GM12878 (cell line): ENCODE results near the gene CEP250. TPM values are rescaled to one million over a fixed set of nuclear protein-coding genes. Genes with fewer than 3 reads are reported as not detected.

Experiments used
- ATF2 ChIP-seq: IDR thresholded peaks from 2 replicates; pipeline ENCODE4 v1.6.1; 2012; ENCODE audit warnings: low read length, inconsistent platforms
- BCL11A ChIP-seq: IDR thresholded peaks from 2 replicates; pipeline ENCODE4 v1.6.1; 2011; ENCODE audit warnings: low read depth, low read length
- CHD1 ChIP-seq: IDR thresholded peaks from 2 replicates; pipeline ENCODE4 v1.6.1; 2012; ENCODE audit warnings: low read depth, low read length, improper control_type of control experiment
- CHD2 ChIP-seq: IDR thresholded peaks from 2 replicates; pipeline ENCODE4 v1.6.1; 2011; ENCODE audit warnings: low read depth, low read length, improper control_type of control experiment, borderline replicate concordance
- EZH2 ChIP-seq: IDR thresholded peaks from 2 replicates; pipeline ENCODE4 v1.6.1; 2012; ENCODE audit warnings: low read depth, mild to moderate bottlenecking, control low read depth, inconsistent platforms, low read length, borderline replicate concordance; ENCODE audit not compliant: control insufficient read depth
- FOS ChIP-seq: IDR thresholded peaks from 3 replicates; pipeline ENCODE4 v1.6.1; 2011; ENCODE audit warnings: borderline replicate concordance; ENCODE audit not compliant: insufficient read length; ENCODE audit errors: extremely low read depth
- GABPA ChIP-seq: IDR thresholded peaks from 2 replicates; pipeline ENCODE4 v1.6.1; 2014; ENCODE audit warnings: antibody characterized with exemption, low read depth, mild to moderate bottlenecking, inconsistent platforms
- HDGF ChIP-seq: fragments of 450-650 bp; IDR thresholded peaks from 2 replicates; pipeline ENCODE4 v1.6.1; 2016; ENCODE audit warnings: antibody characterized with exemption
- IKZF2 ChIP-seq, 2 experiments: fragments of 450-650 bp; IDR thresholded peaks; 2 replicates each; pipeline ENCODE4 v1.6.1; 2017; ENCODE audit warnings: mild to moderate bottlenecking in 2 of 2, moderate library complexity in 2 of 2
- IRF4 ChIP-seq: IDR thresholded peaks from 2 replicates; pipeline ENCODE4 v1.6.1; 2011; ENCODE audit warnings: low read depth, low read length
- JUNB ChIP-seq: IDR thresholded peaks from 2 replicates; pipeline ENCODE4 v1.6.1; 2016; ENCODE audit warnings: antibody characterized with exemption, mild to moderate bottlenecking
- KAT2A ChIP-seq: conservative IDR thresholded peaks from 2 replicates; pipeline ENCODE4 v1.6.1; 2011; ENCODE audit warnings: low read depth, low read length; ENCODE audit not compliant: control insufficient read depth
- KLF5 ChIP-seq: fragments of 450-650 bp; IDR thresholded peaks from 2 replicates; pipeline ENCODE4 v1.6.1; 2014; ENCODE audit warnings: mild to moderate bottlenecking; ENCODE audit not compliant: partially characterized antibody
- MTA2 ChIP-seq: fragments of 450-650 bp; IDR thresholded peaks from 2 replicates; pipeline ENCODE4 v1.6.1; 2016; ENCODE audit warnings: low read depth, mild to moderate bottlenecking, moderate library complexity
- NFYA ChIP-seq: IDR thresholded peaks from 2 replicates; pipeline ENCODE4 v1.6.1; 2011; ENCODE audit warnings: low read depth, mild to moderate bottlenecking, low read length, improper control_type of control experiment, borderline replicate concordance
- PML ChIP-seq: IDR thresholded peaks from 2 replicates; pipeline ENCODE4 v1.6.1; 2012; ENCODE audit warnings: low read length, inconsistent platforms
- POLR2AphosphoS2 ChIP-seq: IDR thresholded peaks from 2 replicates; pipeline ENCODE4 v1.6.1; 2011; ENCODE audit warnings: low read depth, mild to moderate bottlenecking, low read length, improper control_type of control experiment, moderate library complexity
- POLR2AphosphoS5 ChIP-seq: IDR thresholded peaks from 2 replicates; pipeline ENCODE4 v1.6.1; 2011; ENCODE audit warnings: mild to moderate bottlenecking, low read length, inconsistent platforms
- RELA ChIP-seq: fragments of 450-650 bp; IDR thresholded peaks from 2 replicates; pipeline ENCODE4 v1.8.0; 2014; ENCODE audit warnings: borderline replicate concordance; ENCODE audit not compliant: partially characterized antibody
- SMAD5 ChIP-seq: IDR thresholded peaks from 2 replicates; pipeline ENCODE4 v1.6.1; 2016; ENCODE audit warnings: antibody characterized with exemption, low read depth
- SMC3 ChIP-seq: IDR thresholded peaks from 2 replicates; pipeline ENCODE4 v1.6.1; 2011; ENCODE audit warnings: low read length, improper control_type of control experiment, borderline replicate concordance
- SREBF1 ChIP-seq: IDR thresholded peaks from 2 replicates; pipeline ENCODE4 v1.6.1; 2012; ENCODE audit warnings: mild to moderate bottlenecking, low read length
- SRF ChIP-seq, 2 experiments: IDR thresholded peaks; 2 replicates each; pipeline ENCODE4 v1.6.1; 2011; ENCODE audit warnings: low read depth in 2 of 2, low read length in 2 of 2, mild to moderate bottlenecking in 1 of 2, moderate library complexity in 1 of 2
- STAT1 ChIP-seq: fragments of 450-650 bp; conservative IDR thresholded peaks from 2 replicates; pipeline ENCODE4 v1.6.1; 2014; ENCODE audit warnings: antibody characterized with exemption, mild to moderate bottlenecking
- TCF12 ChIP-seq: IDR thresholded peaks from 2 replicates; pipeline ENCODE4 v1.6.1; 2011; ENCODE audit warnings: low read depth, mild to moderate bottlenecking, low read length
- TCF7 ChIP-seq: IDR thresholded peaks from 2 replicates; pipeline ENCODE4 v1.6.1; 2014; ENCODE audit warnings: antibody characterized with exemption, borderline replicate concordance
- ZNF384 ChIP-seq: IDR thresholded peaks from 2 replicates; pipeline ENCODE4 v1.6.1; 2012; ENCODE audit warnings: low read depth, mild to moderate bottlenecking, low read length, improper control_type of control experiment, borderline replicate concordance
- ZSCAN29 ChIP-seq: fragments of 450-650 bp; IDR thresholded peaks from 2 replicates; pipeline ENCODE4 v1.6.1; 2017; ENCODE audit warnings: mild to moderate bottlenecking, moderate library complexity
- polyA plus RNA-seq, 11 experiments: library from polyadenylated mRNA; depleted of rRNA in 4 of 11; unstranded in 6 of 11; stranded (reverse) in 5 of 11; fragments of >200 nt; fragmentation: Nextera tagmentation in 4 of 11; fragmentation: Illumina TruSeq in 1 of 11; extraction: Ambion mirVana in 4 of 11; extraction: Trizol in 1 of 11; gene quantifications; 1 replicate in 1 of 11; 2 replicates in 10 of 11; pipeline versions ENCODE4 v1.2.1 to v1.2.3, GENCODE V29; 2011 to 2016; ENCODE audit warnings: inconsistent platforms in 2 of 11, missing spikeins in 2 of 11, low read depth in 1 of 11
- total RNA-seq, 4 experiments: library from RNA; depleted of rRNA in 3 of 4; stranded (reverse); fragments of >200 nt in 3 of 4; fragmentation: Illumina TruSeq in 1 of 4; extraction: Trizol in 1 of 4; gene quantifications; 2 replicates each; pipeline versions ENCODE4 v1.2.1 to v1.2.3, GENCODE V29; 2013 to 2021
- TF ChIP-seq, protein P1 (sequence below): IDR thresholded peaks from 2 replicates; pipeline ENCODE4 v1.6.1; 2011; ENCODE audit warnings: borderline replicate concordance, low read depth, mild to moderate bottlenecking, moderate library complexity, mixed read lengths, low read length; ENCODE audit not compliant: insufficient read depth; ENCODE audit errors: extremely low read length
- TF ChIP-seq, protein P2 (sequence below): IDR thresholded peaks from 2 replicates; pipeline ENCODE4 v1.6.1; 2011; ENCODE audit warnings: mild to moderate bottlenecking, low read depth, low read length, moderate library complexity; ENCODE audit not compliant: insufficient replicate concordance
- TF ChIP-seq, protein P3 (sequence below): IDR thresholded peaks from 2 replicates; pipeline ENCODE4 v1.6.1; 2011; ENCODE audit warnings: low read depth, mild to moderate bottlenecking, low read length, moderate library complexity, borderline replicate concordance; ENCODE audit errors: extremely low read depth

Gene CEP250
- total and polyA plus RNA-seq, 10 of the 15 experiments (the other 5 are each of a cell fraction or from before 2014, with no cell fraction given), result 2.4 to 41.6 (median 25.7) TPM

GRCh38 chr20:35490736-35491181 lies 35.4 kb downstream of the CEP250 start (continued):
- TF ChIP-seq PML (peak; percentile 93), EZH2 (no peak), TCF7 (no peak), JUNB (no peak), KAT2A (no peak), POLR2AphosphoS5 (peak; percentile 97), FOS (no peak), SMC3 (no peak), NFYA (no peak), MTA2 (no peak), KLF5 (no peak), TCF12 (no peak), CHD2 (no peak), SRF (IDR thresholded peaks at IDR 0.05; ENCODE audit: low read depth in 2 of 2, low read length in 2 of 2) (peak in 1 of 2 experiments; percentile 17; a peak in 1 of 4 replicates), POLR2AphosphoS2 (peak; percentile 74; the same call in 1 of the 2 replicates), IKZF2 (IDR thresholded peaks at IDR 0.05) (peak; percentile 44 to 47; a peak in 2 of 4 replicates), HDGF (no peak), SREBF1 (no peak), BCL11A (no peak), ATF2 (no peak), IRF4 (no peak), CHD1 (no peak), RELA (no peak), ZNF384 (no peak), GABPA (peak; percentile 86), ZSCAN29 (no peak), STAT1 (no peak), SMAD5 (peak; percentile 78; the same call in 1 of the 2 replicates)
- TF ChIP-seq, protein P1, sequence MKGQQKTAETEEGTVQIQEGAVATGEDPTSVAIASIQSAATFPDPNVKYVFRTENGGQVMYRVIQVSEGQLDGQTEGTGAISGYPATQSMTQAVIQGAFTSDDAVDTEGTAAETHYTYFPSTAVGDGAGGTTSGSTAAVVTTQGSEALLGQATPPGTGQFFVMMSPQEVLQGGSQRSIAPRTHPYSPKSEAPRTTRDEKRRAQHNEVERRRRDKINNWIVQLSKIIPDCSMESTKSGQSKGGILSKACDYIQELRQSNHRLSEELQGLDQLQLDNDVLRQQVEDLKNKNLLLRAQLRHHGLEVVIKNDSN, result no peak
- TF ChIP-seq, protein P2, sequence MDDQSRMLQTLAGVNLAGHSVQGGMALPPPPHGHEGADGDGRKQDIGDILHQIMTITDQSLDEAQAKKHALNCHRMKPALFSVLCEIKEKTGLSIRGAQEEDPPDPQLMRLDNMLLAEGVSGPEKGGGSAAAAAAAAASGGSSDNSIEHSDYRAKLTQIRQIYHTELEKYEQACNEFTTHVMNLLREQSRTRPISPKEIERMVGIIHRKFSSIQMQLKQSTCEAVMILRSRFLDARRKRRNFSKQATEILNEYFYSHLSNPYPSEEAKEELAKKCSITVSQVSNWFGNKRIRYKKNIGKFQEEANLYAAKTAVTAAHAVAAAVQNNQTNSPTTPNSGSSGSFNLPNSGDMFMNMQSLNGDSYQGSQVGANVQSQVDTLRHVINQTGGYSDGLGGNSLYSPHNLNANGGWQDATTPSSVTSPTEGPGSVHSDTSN, result peak; percentile 74
- TF ChIP-seq, protein P3, sequence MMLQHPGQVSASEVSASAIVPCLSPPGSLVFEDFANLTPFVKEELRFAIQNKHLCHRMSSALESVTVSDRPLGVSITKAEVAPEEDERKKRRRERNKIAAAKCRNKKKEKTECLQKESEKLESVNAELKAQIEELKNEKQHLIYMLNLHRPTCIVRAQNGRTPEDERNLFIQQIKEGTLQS, result no peak
